GM21423 (cell line): ENCODE results near the gene FBLN1.
"Not testable (repeated sequence)": the region's sequence is repeated elsewhere in the genome, so short reads cannot be mapped to it uniquely, and the experiment has no call there.

Experiments used
- ATAC-seq: cut with Tn5 transposase; IDR thresholded peaks from one replicate; pipeline ENCODE4 v1.9.1; 2021; ENCODE audit warnings: mild to moderate bottlenecking, moderate library complexity; ENCODE audit not compliant: unreplicated experiment

Gene FBLN1, protein sequence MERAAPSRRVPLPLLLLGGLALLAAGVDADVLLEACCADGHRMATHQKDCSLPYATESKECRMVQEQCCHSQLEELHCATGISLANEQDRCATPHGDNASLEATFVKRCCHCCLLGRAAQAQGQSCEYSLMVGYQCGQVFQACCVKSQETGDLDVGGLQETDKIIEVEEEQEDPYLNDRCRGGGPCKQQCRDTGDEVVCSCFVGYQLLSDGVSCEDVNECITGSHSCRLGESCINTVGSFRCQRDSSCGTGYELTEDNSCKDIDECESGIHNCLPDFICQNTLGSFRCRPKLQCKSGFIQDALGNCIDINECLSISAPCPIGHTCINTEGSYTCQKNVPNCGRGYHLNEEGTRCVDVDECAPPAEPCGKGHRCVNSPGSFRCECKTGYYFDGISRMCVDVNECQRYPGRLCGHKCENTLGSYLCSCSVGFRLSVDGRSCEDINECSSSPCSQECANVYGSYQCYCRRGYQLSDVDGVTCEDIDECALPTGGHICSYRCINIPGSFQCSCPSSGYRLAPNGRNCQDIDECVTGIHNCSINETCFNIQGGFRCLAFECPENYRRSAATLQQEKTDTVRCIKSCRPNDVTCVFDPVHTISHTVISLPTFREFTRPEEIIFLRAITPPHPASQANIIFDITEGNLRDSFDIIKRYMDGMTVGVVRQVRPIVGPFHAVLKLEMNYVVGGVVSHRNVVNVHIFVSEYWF

DNA sequence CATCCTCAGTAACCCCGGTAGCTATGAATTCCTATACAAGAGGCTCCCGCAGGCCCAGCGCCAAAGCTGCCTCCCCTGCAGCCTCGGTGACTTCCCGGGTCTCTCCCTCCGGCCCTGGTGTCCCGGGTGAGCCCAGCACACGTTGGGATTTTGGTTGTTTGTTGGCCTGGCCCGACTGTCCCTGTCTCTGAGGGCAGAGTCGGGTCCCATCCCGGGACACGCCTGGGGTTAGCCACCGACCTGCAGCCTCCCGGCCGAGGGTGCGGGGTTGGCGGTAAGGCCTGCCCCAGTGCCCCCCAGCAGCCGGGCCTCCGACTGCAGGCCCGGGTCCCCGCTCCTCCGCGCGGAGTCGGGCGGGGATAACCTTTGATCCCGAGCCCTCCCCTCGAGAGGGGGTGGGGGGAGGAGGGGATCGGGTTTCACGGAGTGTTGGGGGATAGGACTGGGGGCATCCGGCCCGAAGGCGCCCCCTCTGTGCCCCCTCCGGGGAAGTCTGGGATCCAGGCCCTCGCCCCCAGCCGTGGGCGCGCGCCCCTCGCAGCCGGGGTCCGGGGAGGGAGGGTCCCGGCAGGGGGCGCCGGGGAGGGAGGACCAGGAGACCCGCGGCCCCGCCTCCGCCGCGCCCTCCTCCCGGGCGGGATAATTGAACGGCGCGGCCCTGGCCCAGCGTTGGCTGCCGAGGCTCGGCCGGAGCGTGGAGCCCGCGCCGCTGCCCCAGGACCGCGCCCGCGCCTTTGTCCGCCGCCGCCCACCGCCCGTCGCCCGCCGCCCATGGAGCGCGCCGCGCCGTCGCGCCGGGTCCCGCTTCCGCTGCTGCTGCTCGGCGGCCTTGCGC is at the start of gene FBLN1:
Gene FBLN1 (plus strand): TSS at position 669 of the 835 bp plus-strand sequence. CDS start 103 bp downstream, at position 772.
- no peak for ATAC-seq

DNA sequence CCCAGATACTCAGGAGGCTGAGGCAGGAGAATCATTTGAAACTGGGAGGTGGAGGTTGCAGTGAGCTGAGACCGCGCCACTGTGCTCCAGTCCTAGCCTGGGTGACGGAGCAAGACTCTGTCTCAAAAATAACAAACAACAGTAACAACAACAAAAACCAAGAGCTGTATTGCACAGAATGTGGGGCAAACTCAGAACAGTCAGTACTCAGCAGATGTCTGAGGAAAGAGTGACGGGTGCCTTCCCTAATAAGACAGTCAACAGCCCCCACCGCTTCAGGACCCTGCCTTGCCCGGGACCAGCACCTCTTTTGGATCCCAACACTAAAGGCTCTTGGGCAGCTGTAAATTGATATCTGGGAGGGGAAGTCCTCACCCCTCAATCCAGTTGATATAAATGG is 48.9 kb upstream of the FBLN1 start:
- no peak for ATAC-seq

DNA sequence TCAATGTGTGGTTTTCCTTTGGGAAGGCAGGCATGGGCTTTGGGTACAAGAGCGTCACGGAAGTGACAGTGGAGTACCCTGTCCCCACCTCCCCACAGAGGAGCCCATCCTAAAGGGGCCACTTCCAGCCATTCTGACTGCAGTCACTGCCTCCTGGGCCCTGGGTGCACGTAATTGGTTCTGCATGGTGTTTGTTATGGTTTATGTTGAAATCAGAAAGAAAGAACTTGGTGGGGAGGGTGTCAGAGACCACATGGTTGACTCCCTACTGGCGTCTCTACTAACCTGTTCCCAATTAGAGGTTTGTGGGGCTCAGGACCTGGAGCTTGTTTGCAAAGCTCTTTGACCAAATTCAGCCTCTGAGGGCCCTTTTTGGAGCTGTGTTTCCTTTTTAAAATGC is 48.4 kb upstream of the FBLN1 start:
- ATAC-seq = no peak

DNA sequence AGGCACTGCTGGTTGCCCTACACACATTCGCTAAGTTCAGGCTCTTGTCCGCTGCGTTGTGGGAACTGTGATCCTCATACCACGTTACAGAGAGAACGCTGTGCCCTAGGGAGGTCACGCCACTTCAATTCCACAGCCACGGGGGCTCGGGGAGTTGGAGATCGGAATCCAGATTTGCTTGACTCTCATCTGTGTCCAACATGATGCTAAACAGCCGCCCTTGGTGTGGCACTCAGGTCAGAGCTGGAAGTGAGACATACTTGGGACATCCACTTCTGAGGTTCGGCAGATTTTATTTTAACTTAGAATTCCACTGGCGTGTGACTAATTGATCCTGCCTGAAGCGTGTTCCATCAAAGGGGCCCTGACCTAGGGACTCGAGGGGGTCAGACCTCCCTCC is 47.5 kb upstream of the FBLN1 start:
- ATAC-seq = no peak

DNA sequence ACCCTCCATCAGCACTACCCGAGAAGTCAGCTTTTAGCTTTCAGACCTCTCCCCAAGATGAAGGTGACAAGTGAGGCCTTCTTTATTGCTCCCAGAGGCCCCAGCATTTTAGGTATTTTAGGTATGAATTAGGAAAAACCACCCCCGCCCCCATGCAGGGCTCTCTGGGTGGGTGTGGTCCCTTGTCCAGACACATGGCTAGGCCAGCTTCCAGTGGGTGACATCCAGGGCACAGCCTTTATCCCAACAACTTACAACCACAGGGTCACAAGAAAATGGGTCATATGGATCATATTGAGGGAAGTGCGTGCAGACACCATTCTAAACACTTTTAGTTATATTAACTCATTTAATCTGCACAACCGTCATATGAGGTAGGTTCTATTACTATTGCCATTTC is 47.1 kb upstream of the FBLN1 start:
- ATAC-seq = no peak

DNA sequence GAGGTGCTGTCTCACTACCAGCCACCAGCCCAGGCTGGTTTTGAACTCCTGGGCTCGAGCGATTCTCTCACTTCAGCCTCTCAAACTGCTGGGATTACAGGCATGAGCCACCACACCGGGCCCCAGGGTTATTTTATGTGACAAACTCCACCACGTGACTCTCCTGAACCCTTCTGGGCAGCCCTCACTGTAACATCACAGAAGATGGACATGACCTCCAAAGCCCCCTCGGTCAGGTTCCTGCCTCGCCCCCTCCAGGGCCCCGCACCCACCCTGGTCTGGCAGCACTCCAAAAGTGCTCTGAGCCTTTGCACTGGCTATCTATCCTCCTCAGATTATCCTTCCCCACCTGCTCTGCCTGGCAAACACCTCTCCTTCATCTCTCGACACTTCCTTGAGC is 45.9 kb upstream of the FBLN1 start:
- no peak for ATAC-seq

DNA sequence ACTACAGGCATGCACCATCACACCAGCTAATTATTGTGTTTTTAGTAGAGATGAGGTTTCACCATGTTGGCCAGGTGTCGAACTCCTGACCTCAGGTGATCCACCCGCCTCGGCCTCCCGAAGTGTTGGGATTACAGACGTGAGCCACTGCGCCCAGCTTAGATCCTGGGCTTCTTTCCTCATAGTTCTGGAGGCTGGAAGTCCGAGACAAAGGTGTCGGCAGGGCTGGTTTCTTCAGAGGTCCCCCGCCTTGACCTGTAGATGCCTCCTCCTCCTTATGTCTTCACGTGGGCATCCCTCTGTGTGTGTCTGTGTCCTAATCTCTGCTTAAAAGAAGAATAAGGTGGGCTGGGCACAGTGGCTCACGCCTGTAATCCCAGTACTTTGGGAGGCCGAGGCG is 44.2 kb upstream of the FBLN1 start:
- ATAC-seq = no peak

DNA sequence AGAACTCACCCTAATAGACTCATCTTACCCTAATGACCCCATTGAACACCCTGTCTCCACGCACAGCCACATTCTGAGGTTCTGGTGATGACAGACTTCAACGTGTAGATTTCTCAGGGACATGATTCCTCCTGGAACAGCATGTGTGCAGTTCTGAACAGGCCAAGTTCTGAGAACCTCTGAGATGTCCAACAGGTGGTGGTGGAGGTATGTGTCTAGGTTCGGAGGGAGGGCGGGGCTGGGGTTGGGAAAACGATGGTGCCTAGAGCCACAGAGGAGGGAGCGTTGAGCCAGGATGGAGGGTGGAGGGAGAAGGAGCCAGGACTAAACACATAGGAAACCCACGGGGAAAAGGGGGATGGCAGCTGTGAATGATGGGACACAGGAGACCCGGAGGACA is 43.4 kb upstream of the FBLN1 start:
- no peak for ATAC-seq

DNA sequence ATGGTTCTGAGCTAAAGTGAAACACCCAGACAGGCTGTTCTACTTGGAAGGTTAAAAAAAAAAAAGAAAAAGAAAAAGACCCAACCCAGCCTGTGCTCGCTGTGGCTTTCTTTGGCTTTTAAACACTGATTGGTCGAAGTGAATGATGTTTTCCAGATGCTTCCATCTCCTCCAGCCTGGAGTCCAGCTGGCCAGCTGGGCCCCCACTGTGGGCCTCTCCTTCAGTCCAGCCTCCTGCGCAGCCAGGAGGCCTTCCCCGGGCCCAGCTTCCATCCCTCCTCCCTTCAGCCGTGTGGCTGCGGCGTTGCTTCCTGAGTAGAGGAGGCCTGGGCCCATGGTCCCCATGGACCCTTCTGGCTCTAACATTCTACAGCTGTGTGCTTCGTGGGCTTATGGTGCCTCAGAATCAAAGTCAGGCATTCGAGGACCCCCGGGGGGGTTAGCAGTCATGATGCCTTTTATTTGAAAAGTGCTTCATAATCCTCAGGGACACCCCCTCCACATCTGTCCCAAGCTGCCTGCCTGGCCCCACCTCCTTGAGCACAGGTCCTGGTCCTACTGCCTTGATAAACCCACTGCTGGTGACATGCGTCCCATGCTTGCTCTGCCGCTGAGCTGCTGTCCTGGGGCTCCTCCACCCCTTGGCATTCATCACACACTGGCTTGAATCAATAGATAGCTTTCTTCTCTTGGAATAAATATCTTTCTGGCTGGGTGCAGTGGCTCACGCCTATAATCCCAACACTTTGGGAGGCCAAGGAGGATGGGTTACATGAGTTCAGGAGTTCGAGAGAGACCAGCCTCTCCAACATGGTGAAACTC is 42.2 kb upstream of the FBLN1 start:
- no peak for ATAC-seq

DNA sequence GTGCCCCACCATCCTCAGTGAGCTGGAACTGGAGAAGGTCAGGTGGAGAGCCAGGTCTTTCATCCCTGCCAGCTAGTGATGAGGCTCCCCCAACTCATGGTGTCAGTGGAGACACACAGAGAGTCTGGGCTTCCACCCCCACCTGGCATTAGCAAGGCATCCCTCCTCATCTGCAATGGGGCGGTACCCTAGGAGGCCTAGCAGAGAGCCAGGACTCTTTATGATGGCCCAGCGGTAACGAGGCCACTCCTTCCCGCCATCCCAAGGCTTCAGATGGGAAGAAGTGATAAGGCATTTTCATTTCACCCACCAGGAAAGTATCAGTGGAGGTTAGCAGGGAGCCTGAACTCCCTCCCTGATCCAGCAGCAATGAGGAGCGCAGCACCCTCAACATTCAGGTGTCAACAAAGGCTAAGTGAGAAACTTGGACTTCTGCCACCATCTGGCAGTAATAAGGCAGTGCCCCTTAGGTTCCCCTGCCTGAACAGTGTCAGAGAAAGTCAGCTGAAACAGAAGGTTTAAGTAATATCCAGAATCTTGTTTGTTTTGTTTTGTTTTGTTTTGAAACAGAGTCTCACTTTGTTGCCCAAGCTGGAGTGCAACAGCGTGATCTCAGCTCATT is 40.5 kb upstream of the FBLN1 start:
- ATAC-seq = no peak

DNA sequence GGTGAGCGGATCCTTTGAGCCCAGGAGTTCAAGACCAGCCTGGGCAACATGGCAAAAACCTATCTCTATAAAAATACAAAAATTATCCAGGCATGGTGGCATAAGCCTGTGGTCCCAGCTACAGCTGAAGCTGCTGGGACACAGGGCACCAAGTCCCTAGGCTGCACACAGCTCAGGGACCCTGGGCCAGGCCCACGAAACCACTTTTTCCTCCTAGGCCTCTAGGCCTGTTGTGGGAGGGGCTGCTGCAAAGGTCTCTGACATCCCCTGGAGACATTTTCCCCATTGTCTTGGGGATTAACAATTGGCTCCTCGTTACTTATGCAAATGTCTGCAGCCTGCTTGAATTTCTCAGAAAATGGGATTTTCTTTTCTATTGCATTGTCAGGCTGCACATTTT is 39.0 kb upstream of the FBLN1 start:
- not testable (repeated sequence) for ATAC-seq

DNA sequence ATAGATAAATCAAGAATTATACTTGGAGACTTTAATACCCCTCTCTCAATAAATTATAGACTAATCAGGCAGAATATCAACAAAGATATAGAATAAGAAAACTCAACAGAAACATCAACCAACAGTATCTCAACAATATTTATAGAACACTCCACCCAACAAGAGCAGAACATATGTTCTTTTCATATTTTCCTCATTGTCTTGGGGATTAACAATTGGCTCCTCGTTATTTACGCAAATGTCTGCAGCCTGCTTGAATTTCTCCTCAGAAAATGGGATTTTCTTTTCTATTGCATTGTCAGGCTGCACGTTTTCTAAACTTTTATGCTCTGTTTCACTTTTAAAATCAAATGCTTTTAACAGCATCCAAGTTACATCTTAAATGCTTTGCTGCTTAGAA is 37.0 kb upstream of the FBLN1 start:
- no peak for ATAC-seq

DNA sequence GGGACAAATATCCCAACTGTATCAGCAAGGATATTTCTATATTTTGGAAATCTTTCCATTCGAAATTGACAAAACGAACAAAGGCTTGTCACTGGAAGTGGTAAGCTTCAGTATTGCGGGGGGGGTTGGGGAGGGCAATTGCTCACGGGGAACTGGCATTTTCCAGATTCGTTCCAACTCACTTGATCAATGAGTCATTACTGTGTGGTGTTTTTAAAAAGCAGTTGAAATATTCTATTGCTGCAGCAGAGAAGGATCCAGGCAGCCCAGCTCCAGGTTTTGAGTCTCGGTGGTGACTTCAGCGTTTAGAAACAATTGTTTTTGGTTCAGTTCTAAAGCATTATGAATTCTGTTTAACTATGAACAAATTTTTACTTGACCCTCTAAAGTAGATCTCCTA is 33.8 kb upstream of the FBLN1 start:
- no peak for ATAC-seq

DNA sequence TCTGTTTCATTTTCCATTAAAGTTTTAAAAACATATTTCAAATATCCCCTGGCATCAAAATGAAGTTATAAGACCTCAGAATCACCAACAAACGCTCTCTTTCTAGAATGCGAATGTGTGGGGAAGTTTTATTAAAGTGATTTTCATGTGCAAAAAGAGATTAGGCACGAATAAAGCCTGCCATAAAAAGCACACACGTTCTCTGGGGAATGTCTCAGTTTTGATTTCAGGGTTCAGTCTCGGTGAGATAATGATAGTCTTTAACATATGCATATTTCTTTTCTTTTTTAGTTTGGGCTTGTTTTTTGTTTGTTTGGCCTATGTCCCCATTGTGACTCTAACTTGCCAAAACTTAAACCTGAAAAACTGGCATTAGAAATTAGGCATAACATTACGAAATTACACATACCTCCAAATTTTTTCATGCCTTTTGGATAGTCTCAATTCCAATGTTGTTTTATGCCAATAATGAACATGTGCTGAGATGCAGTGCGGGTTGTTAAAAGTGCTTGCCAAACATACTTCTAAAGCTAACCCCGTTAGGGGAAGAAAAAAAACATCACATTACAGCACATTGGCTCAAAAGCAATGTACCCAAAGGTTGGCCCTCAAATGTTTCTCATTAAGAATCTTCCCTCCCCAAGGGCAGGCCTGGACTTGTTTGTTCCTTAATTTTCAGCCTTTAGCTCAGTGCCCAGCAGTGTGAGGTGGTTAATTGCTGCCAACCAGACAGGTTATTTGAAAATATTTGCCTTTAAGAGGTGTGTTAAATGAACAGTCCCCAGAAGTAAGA is 33.2 kb upstream of the FBLN1 start:
- ATAC-seq = no peak

DNA sequence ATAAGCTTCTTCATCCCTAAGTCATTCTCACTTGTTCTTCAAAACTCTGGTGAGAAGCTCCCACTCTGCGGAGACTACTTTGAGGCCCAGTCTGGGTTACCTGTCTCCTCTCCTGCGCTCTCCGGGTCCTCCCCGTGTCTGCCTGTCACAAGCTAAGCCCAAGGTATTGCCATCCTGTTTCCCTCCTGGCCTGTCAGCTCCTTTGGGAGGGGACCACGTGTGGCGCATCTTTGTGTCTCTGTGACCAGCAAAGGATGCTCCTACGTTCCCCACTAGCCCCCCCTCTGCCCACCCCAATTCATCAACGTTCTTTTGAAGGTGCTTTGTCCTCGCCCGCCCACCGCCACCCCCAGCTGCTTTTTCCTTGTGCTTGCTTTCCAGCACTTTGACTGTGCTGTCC is 31.8 kb upstream of the FBLN1 start:
- no peak for ATAC-seq

DNA sequence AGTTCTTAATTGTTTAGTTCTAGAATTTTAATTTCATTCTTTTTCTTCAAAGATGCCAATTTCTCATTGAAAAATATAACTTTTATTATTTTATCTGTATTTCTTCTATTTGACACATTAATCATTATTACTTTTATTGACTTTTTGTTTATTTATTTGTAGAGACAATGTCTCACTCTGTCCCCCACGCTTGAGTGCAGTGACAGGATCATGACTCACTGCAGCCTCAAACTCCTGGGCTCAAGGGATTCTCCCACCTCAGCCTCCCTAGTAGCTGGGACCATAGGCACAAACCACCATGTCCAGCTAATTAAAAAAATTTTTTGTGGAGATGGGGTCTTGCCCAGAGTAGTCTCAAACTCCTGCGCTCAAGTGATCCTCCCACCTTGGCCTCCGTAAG is 30.3 kb upstream of the FBLN1 start:
- ATAC-seq = no peak

DNA sequence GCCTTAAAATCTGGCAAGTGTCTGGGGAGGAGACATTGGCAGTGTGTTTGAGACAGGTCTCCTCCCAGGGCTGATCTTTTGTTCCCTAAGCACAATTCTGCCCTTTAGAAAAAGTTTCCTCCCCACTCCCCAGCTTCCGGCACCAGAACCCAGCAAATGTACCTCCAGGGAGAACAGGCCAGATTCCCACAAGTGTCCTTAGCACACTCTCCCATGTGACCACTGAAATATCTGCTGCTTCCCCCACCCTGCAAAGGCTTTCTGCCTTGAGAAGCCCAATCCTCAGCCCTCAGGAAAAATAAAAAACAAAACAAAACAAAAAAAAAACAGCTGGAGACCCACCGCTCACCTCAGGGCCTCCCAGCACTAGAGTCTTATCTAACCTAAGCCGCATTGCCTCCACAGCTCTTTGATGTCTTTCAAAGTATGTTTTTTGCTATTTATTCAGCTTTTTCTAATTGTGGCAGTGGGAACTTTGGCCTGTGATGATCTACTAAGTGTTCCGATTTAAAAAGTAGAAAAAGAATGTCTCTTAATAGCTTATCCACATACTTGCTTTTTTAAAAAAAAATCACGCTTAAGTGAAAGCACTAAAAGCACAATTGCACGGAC is 29.0 kb upstream of the FBLN1 start:
- ATAC-seq = no peak

DNA sequence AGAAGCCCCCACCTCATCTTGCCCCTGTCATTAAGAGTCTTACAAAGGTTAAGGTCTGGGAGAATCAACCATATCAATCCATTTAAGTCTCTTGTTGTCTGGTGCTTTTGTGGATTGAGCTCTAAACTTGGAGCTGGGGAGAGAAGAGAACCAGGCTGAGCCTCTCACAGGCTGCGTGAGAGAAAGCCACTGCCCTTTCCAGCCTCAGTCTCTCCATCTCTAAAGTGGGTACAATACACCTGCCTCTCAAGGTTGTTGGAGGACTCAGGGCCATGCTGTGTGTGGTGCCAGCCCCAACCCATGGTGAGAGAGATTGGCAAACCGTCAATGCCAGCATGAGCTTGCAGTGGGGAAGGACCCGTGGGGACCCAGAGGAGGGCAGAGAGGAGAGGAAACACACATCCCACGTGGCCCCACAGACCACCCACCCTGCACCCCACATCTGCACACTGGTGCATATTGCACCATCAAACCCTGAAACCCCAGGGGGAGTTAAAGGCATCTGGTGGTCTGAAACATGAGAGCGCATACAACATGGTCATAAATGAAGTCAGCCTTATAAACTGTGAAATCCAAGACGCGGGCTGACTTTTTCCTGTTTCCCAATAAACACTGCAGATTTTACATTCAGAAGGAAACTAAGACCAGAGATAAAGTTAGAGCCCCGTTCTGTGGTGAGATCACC is 27.5 kb upstream of the FBLN1 start:
- no peak for ATAC-seq
